Activated gamma-delta T cell (primary cell): Measurements from ENCODE around the gene POLR2J.
"Not testable (repeated sequence)": the region's sequence is repeated elsewhere in the genome, so short reads cannot be mapped to it uniquely, and the experiment has no call there.

Source experiments
- DNase-seq: peaks from one replicate; lab custom pipeline; 2025; lab: John Stamatoyannopoulos, UW

The POLR2J gene

DNA sequence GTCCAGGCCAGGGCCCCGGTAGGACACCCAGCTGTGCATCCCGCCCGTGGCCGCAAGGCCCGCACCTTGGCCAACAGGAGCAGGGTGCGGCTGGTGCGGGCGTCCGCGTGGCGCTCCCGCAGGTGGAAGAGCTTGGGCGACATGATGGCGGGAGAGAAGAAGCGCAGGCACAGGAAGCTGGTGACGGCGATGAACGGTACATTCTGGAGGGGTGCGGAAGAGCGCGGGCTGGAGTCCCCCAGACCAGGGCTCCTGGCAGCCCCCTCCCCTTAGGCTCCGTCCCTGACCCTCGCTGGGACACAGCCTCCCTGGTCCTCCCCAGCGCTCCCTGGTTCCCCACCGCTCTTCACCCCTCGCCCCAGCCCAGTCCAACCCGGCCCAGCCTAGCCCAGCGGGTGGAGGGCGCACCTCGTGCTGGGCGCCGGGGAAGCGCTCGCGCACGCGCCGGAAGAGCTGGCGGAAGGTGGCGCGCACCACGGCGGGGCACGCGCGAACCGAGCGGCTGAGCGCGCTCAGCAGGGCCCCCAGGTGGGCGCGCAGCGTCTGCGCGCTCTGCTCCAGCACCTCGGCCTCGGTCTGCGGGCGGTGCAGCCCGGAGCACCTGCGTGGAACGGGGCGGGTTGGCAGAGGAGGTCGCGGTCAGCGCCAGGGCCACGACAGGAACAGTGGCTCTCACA lies 15.9 kb upstream of the POLR2J start:
- not testable (repeated sequence) for DNase-seq

DNA sequence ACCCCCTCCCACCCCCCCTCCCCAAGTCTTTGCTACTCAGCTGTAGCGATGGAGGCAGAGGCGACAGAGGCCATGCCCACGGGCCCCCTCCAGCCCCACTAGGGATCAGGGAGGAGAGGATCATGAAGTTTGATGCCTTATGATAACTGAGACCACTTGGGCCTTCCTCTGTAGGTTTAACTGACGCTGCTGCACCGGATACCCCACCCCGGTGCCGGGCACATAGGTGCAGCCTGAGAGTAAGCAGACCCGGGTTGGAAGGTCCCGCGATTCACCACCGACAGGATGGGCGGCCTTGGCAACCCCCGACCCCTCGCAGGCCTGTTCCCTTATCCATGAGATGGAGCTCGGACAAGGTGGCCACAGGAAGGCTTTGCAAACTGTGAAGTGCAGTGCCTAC lies 15.3 kb upstream of the POLR2J start:
- DNase-seq = not testable (repeated sequence)

- not testable (repeated sequence) for DNase-seq
These were observed 14.7 kb upstream of the POLR2J start for GRCh38 chr7:102493220-102493935.

DNA sequence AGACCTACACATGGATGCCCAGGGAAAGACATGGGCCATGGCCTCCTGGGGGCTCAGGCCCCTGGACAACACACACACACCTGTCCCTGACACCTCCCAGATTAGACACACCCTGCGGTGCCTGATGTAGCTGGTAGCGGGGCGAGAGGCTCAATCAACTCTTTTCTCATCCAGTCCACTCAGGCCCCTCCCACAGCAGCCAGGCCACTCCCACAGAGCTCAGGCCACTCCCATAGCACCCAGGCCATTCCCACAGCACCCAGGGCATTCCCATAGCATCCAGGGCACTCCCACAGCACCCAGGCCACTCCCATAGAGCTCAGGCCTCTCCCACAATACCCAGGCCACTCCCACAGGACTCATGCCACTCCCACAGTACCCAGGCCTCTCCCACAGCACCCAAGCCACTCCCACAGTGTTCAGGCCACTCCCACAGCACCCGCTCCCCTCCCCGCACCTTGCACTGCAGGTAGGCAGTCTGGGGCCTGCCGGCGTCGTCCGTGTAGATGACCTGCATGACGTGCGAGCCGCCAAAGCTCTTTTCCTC lies 11.9 kb upstream of the POLR2J start:
- DNase-seq = not testable (repeated sequence)

DNA sequence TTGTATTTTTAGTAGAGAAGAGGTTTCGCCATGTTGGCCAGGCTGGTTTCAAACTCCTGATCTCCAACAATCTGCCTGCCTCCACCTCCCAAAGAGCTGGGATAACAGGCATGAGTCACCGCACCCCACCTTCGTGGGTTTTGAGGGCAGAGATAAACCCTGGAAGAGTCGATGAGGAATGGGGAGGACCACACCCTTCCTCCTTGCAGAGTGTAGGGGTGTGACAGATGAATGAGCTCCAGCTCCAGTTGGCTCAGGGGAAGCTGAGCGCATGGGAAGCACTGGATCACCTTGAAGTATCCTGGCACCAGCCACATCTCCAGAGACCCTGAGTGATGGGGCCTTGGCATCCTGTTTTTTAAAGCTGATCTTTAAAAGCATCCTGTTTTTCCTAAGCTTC lies 5.6 kb upstream of the POLR2J start:
- DNase-seq = not testable (repeated sequence)

DNA sequence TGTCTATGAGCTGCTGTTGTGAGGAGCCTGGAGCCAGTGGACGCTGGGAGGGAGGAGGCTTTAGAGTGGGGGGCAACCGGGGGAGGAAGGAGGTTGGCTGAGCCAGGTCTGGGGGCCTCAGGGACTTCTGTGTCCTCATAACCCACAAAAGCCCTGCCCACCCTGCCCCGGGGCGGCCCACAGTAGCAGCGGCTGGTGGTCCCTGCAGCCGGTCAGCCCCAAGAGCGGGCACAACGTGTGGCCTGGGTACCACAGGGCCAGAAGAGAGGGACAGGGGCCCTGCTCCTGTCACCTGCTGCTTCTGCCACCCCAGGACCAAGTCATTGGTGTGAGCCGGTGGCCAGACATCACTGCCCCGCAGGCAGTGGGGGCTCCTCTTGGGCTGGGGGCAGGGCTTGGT lies 3.2 kb upstream of the POLR2J start:
- DNase-seq = not testable (repeated sequence)

GRCh38 chr7:102479982-102480637 lies 1.4 kb upstream of the POLR2J start:
- not testable (repeated sequence) for DNase-seq

DNA sequence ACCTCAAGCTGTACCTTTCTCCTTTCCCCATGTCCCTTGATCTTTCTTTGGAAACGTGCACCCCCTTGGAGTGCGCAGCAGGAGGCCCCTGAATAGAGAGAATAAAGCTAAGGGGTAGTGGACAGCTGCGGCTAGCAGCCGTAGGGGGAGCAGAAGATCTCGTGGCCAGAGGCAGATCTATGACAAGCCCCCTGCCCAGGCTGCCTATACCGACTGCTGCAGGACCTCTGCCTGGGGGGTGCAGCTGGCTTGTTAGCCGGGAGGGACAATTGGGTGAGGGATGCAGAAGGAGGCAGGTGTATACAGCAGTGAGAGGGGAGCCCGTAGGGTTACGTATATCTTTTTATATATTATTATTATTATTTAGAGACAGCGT lies 475 bp upstream of the POLR2J start:
- not testable (repeated sequence) for DNase-seq

DNA sequence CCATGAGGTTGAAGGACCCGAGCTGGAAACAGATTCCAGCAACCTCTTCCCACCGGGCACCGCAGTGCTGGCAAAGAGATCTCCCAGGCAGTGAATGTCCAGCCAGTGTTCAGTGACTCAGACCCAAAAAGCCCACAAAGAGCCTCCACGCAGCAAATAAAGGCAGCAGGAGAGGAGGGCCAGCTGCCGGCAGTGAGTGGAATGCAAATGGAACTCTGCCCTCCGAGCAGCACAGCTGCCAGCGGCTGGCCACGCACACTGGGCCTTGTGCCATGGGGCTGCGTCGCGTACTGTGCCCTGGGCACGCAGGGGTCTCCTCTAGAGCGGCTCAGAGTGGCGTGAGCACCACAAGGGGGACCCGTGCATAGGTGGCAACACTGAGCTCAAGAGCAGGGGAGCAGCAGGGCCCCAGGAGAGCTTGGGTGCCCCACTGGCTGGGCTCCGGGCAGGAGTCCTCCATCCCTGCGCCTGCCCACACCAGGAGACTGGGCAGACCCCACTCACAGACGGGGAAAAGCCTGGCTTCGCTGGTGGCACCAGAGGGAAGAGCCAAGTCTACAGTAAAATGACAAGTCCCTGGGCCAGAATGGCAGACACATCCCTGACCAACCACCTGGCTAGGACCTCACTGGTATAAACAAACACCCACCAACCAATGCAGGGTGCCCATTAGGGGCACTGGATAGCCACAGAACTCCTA lies 3.8 kb downstream of the POLR2J start:
- not testable (repeated sequence) for DNase-seq

DNA sequence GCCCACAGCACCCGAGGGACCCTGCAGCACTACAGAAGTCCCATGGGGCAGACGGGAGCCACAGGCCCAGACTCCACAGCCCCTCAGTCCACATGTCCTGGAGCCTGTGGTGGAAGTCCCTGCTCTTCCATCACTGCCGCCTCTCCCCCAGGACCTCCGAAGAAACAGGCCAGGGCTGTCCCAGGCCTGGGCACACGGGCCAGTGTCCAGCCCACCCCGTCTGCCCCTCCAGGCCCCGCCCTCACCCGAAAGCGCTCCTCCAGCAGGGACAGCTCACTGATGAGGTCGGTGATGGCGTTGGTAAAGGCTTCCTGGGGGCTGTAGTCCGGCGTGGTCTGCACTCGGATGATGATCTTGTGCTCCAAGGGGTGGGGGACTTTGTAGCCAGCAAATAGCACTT lies 4.6 kb downstream of the POLR2J start:
- not testable (repeated sequence) for DNase-seq

DNA sequence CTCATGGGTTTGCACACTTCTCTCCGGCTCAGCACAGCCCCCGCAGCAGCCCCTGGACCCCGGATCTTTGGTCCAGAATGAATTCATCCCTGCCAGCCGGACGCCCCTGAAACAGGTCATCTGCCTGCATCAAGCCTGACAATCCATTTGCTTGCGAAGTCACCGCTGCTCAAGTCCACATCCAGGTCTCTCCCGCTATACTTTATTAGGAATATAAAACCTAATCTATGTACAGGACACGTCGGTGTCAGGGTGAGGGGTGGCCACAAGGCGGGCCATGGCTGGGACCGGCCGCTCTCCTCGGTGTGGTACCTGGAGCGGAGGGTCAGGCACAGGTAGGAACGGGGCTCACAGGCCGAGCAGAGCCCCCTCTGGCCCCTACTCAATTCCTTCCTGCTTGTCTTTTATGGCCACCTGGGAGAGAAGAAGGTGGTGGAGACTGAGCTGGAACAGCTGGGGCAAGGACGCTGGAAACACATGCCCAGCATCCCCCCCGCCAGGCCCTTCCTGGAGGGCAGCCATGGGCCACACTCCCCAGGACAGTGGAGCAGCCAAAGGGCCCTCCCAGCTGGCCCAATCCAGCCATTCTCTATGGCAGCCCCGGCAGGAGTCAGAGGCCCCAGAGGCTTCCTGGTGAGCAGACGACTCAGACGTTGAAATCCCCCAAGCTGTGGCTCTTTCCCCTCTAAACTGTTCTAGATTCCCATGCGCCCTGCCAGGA lies 5.3 kb downstream of the POLR2J start:
- no peak for DNase-seq

- no peak for DNase-seq
These were observed 6.3 kb downstream of the POLR2J start for GRCh38 chr7:102472126-102473041.

GRCh38 chr7:102471791-102472125 lies 7.0 kb downstream of the POLR2J start:
- DNase-seq = no peak

DNA sequence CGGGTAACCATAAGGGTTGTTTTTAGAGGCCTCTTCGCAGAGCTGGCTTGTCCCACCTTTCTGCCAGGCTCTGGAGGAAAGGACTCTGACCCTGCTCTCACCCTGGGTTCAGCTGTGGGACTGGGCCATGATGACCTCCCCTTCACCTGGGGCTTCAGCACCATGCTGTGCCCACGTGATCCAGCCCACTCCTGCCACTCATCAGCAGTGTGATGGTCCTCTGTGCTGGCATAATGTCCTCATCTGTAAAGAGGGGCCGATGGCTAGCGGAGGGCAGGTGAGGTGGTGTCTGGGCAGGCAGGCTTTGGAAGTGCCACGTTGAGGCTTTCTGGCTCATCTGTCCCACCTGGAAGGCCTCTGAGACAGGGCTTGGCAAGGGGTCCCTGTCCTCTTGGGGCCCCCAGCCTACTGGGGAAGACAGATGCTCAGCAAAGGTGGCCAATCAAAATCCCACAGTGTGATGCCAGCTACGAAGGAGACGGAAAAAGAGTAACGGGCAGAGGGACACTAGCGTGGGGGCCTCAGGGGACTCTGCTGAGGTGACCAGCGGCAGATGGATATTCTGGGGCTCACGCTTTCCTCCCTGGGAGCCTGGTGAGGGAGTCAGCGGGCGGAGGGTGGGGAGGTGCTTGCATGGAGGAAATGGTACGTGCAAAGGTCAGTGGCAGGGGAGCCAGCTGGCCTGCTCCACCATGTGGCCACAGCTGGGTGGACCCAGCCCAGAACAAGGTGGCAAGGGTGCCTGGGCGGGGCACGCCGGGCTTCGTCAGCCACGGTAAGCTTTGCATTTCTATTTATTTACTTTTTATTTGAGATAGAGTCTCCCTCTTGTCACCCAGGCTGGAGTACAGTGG lies 8.5 kb downstream of the POLR2J start:
- DNase-seq = no peak

- no peak for DNase-seq
These were observed 9.3 kb downstream of the POLR2J start for GRCh38 chr7:102469351-102469971.

DNA sequence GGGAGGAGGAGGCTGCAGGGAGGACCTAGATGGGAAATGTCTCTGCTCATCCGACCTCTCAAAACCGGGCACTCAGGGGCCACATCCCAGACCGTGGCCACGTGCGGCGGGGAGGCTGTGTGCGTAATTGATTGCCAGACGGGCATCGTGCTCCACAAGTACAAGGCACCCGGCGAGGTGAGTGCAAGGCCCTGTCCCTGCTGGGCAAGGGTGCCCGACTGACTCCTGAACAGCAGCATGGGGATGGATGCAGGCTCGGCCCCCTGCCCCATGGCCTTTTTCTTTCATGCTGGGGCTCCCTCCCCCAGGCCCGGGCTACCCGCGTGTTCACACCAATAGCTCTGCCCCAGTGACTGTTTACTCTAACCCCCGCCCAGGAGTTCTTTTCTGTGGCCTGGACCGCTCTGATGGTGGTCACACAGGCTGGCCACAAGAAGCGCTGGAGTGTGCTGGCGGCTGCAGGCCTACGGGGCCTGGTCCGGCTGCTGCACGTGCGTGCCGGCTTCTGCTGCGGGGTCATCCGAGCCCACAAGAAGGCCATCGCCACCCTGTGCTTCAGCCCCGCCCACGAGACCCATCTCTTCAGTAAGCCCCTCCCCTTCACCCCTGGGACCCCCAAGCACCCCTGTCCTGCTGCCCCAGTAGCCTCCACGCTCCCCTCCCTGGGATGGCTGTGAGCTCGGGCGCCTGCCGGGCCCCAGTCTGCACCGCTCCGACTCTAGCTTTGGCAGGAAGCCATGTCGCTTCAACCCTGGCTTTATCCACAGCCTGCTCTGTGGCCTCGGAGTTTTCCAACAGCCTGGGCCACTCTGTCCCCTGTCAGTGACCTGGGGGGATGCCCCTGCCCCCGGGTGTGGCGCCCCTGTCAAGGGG lies 10.0 kb downstream of the POLR2J start:
- DNase-seq = no peak

GRCh38 chr7:102467581-102468477 lies 10.9 kb downstream of the POLR2J start:
- no peak for DNase-seq
